Gastrocnemius medialis (tissue), 4 donors: ENCODE measurements around the gene CCL18. TPM values are rescaled to one million over a fixed set of nuclear protein-coding genes. Genes with fewer than 3 reads are reported as not detected.
"Not testable (repeated sequence)": the region's sequence is repeated elsewhere in the genome, so short reads cannot be mapped to it uniquely, and the experiment has no call there.

Experiments
- ATAC-seq, 2 donors: fragments of 150-250 bp; one replicate each; pipeline ENCODE4 v1.9.1; 2016
- DNase-seq, 2 donors: peaks; one replicate each; pipeline ENCODE4 v3.0.0-alpha.2; 2019
- H3K27ac ChIP-seq, 4 donors: fragments of 200-600 bp; sonication (generic); 1 replicate in 1 of 4; 2 replicates in 3 of 4; pipeline ENCODE4 v1.5.1; 2016 to 2018; ENCODE audit warnings: mild to moderate bottlenecking in 2 of 4, moderate library complexity in 1 of 4
- H3K27me3 ChIP-seq, 3 donors: fragments of 200-600 bp; sonication (generic) in 2 of 3; 1 replicate in 1 of 3; 2 replicates in 2 of 3; pipeline versions ENCODE4 v1.5.1 to v1.6.0; 2016 to 2019; ENCODE audit warnings: mild to moderate bottlenecking in 1 of 3, moderate library complexity in 1 of 3
- H3K36me3 ChIP-seq, 2 donors: fragments of 200-600 bp; sonication (generic) in 1 of 2; one replicate each; pipeline ENCODE4 v1.5.1; 2017 to 2018
- H3K4me1 ChIP-seq, 2 donors: fragments of 200-600 bp; sonication (generic) in 1 of 2; one replicate each; pipeline ENCODE4 v1.5.1; 2016 to 2017; ENCODE audit warnings: mild to moderate bottlenecking in 2 of 2
- H3K4me3 ChIP-seq, 4 donors: fragments of 200-600 bp; sonication (generic) in 3 of 4; 1 replicate in 1 of 4; 2 replicates in 3 of 4; pipeline ENCODE4 v1.5.1; 2016 to 2019; ENCODE audit warnings: mild to moderate bottlenecking in 2 of 4
- H3K9me3 ChIP-seq, 3 donors: fragments of 200-600 bp; sonication (generic) in 2 of 3; 1 replicate in 1 of 3; 2 replicates in 2 of 3; pipeline ENCODE4 v1.5.1; 2016 to 2019
- POLR2A ChIP-seq, 2 donors: fragments of 450-650 bp; IDR thresholded peaks; one replicate each; pipeline ENCODE4 v1.6.1; 2017; ENCODE audit warnings: antibody characterized with exemption in 2 of 2, mild to moderate bottlenecking in 2 of 2, moderate library complexity in 2 of 2
- in situ Hi-C, 4 donors: fragments of 200-750 bp; cut with MboI; loops; one replicate each; pipeline versions ENCODE4 v1.15.0 to v1.8.0; 2017; ENCODE audit warnings: low sequenced_read_pairs in 4 of 4
- intact Hi-C: fragments of 100-400 bp; cut with DNase I; formaldehyde crosslinking; loops from one replicate; pipeline ENCODE4 v1.15.1; 2023; ENCODE audit warnings: low total_unique reads
- total RNA-seq, 4 donors: library from RNA; depleted of rRNA; stranded (reverse); fragments of >200 nt; gene quantifications; one replicate each; pipeline versions ENCODE4 v1.1.0 to v1.2.3, GENCODE V29; 2016
- TF ChIP-seq, protein P1 (sequence below), 5 experiments: fragments of 450-650 bp in 3 of 5; fragments of 200-600 bp in 2 of 5; sonication (generic) in 2 of 5; IDR thresholded peaks in 4 of 5; conservative IDR thresholded peaks in 1 of 5; 1 replicate in 4 of 5; 2 replicates in 1 of 5; pipeline ENCODE4 v1.5.1; 2016 to 2019; ENCODE audit warnings: antibody characterized with exemption in 5 of 5, mild to moderate bottlenecking in 3 of 5, moderate library complexity in 3 of 5

Gene CCL18
- total RNA-seq, 4 donors from 2014 or later = 0.71 to 4.1 TPM; not detected in 2

DNA sequence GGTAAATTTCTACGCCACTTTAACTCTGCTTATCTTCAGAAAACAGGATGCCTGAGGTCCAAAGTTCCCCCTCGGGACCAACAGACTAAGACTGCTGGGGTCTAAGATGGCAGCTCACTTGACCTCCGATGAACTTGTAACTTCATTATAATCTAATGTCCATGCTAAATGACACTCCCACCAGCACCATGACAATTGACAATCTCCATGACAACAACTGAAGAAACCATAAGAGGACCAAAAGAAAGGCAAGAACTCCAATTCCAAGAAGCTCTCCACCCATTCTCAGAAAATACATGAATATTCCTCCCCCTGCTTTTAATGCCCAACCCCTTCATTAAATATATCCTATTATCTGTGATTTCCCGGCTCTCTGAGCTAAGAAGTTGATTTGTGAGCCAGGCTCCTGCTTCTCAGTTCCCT lies 47.0 kb downstream of the CCL18 start:
- Histone ChIP-seq H3K4me3 (no peak overlapping the region), H3K9me3 (no peaks in the 10 kb centered on the region), H3K4me1 (no peaks in the 10 kb centered on the region), H3K27ac (no peak overlapping the region), H3K36me3 (no peaks in the 10 kb centered on the region), H3K27me3 (no peaks in the 10 kb centered on the region)
- DNase-seq = no peak
- TF ChIP-seq, protein P1, sequence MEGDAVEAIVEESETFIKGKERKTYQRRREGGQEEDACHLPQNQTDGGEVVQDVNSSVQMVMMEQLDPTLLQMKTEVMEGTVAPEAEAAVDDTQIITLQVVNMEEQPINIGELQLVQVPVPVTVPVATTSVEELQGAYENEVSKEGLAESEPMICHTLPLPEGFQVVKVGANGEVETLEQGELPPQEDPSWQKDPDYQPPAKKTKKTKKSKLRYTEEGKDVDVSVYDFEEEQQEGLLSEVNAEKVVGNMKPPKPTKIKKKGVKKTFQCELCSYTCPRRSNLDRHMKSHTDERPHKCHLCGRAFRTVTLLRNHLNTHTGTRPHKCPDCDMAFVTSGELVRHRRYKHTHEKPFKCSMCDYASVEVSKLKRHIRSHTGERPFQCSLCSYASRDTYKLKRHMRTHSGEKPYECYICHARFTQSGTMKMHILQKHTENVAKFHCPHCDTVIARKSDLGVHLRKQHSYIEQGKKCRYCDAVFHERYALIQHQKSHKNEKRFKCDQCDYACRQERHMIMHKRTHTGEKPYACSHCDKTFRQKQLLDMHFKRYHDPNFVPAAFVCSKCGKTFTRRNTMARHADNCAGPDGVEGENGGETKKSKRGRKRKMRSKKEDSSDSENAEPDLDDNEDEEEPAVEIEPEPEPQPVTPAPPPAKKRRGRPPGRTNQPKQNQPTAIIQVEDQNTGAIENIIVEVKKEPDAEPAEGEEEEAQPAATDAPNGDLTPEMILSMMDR (IDR thresholded peaks at IDR 0.05 in 4 of 5, conservative IDR thresholded peaks at IDR 0.05 in 1 of 5) = no peak
- no peak for TF ChIP-seq POLR2A (IDR thresholded peaks at IDR 0.05)
- ATAC-seq = no peak
- in situ Hi-C loops (loop anchor here in 1 of 4 donors (10.0 kb wide), 1 partner anchor 74 kb away; no protein-coding TSS in a partner anchor), intact Hi-C loops (no loop called here)

DNA sequence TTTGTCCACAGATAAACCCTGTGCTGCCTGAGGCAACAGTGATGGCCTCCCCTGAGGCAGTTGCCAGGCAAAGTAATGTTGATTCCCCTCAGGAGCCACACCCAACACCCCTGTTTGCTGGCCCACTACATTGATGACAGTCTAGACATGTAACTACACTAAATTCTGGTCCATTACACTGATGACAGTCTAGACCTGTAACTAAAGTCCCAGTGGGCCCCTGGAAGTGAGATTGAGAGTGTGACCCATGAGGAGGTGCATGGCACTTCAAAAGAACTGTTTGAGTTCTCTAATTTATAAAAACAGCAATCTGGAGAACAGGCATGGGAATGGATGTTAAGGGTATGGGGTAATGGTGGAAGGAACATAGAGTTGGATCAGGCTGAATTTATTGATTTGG lies 48.5 kb downstream of the CCL18 start:
- in situ Hi-C loops = loop anchor here in 1 of 4 donors (10.0 kb wide), 1 partner anchor 72 kb away; no protein-coding TSS in a partner anchor
- DNase-seq (no peak), ATAC-seq (no peak)
- no peak overlapping the region for H3K27ac ChIP-seq
- H3K9me3 ChIP-seq = no peaks in the 10 kb centered on the region
- H3K4me3 ChIP-seq = no peak overlapping the region
- no peak for TF ChIP-seq POLR2A (IDR thresholded peaks at IDR 0.05)
- TF ChIP-seq, protein P1 (IDR thresholded peaks at IDR 0.05 in 4 of 5, conservative IDR thresholded peaks at IDR 0.05 in 1 of 5) = no peak
- H3K36me3 ChIP-seq = no peaks in the 10 kb centered on the region
- intact Hi-C loops = no loop called here
- no peaks in the 10 kb centered on the region for H3K27me3 ChIP-seq
- no peaks in the 10 kb centered on the region for H3K4me1 ChIP-seq

DNA sequence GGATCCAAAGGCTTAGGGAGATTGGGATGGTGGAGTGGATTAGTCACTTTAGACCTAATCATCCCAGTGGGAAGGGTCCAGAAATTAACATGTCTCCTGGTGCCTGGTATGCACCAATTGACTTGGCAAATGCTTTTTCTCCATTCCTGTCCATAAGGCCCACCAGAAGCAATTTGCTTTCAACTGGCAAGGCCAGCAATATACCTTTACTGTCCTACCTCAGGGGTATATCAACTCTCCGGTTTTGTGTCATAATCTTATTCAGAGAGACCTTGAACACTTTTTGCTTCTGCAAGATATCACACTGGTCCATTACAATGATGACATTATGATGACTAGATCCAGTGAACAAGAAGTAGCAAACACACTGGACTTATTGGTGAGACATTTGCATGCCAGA lies 49.1 kb downstream of the CCL18 start:
- ATAC-seq, H3K36me3 ChIP-seq, H3K4me1 ChIP-seq, H3K9me3 ChIP-seq, H3K27me3 ChIP-seq, DNase-seq, H3K4me3 ChIP-seq, intact Hi-C loops, H3K27ac ChIP-seq: not testable (repeated sequence)
- in situ Hi-C loops = loop anchor here in 1 of 4 donors (10.0 kb wide), 1 partner anchor 72 kb away; no protein-coding TSS in a partner anchor

DNA sequence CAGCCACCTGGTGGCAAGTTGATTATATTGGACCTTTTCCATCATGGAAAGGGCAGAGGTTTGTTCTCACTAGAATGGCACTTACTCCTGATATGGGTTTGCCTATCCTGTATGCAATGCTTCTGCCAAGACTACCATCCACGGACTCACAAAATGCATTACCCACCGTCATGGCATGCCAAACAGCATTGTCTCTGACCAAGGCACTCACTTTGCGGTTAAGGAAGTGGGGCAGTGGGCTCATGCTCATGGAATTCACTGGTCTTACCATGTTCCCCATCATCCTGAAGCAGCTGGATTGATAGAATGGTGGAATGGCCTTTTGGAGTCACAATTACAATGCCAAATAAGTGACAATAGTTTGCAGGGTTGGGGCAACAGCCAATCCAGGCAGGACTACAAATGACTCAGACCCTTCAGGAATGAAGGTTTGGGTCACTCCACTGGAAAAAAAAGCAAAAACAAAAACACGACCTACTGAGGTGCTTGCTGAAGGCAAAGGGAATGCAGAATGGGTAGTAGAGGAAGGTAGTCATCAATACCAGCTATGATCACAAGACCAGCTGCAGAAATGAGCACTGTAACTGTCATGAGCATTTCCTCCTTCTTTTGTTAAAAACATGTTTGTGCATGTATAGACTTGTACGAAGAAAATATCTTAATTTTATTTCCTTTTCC lies 51.0 kb downstream of the CCL18 start:
- H3K36me3 ChIP-seq, H3K27ac ChIP-seq, H3K4me3 ChIP-seq, DNase-seq, ATAC-seq, H3K27me3 ChIP-seq, intact Hi-C loops, H3K9me3 ChIP-seq, H3K4me1 ChIP-seq: not testable (repeated sequence)
- in situ Hi-C loops = loop anchor here in 1 of 4 donors (10.0 kb wide), 1 partner anchor 70 kb away; no protein-coding TSS in a partner anchor

DNA sequence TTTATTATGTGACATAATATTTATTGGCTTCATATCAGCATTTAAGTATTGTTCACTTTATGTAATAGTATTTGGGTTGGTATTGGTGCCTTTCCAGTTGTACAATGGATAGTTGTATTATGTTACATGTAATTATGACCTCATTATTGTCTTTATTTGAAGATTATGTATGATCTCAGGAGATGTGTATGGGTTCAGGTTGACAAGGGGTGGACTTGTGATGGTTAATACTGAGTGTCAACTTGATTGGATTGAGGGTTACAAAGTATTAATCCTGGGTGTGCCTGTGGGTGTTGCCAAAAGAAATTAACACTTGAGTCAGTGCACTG lies 51.5 kb downstream of the CCL18 start:
- H3K4me3 ChIP-seq, H3K4me1 ChIP-seq, ATAC-seq, H3K27ac ChIP-seq, DNase-seq, H3K27me3 ChIP-seq, H3K36me3 ChIP-seq, intact Hi-C loops, H3K9me3 ChIP-seq: not testable (repeated sequence)
- in situ Hi-C loops = loop anchor here in 1 of 4 donors (10.0 kb wide), 1 partner anchor 69 kb away; no protein-coding TSS in a partner anchor

DNA sequence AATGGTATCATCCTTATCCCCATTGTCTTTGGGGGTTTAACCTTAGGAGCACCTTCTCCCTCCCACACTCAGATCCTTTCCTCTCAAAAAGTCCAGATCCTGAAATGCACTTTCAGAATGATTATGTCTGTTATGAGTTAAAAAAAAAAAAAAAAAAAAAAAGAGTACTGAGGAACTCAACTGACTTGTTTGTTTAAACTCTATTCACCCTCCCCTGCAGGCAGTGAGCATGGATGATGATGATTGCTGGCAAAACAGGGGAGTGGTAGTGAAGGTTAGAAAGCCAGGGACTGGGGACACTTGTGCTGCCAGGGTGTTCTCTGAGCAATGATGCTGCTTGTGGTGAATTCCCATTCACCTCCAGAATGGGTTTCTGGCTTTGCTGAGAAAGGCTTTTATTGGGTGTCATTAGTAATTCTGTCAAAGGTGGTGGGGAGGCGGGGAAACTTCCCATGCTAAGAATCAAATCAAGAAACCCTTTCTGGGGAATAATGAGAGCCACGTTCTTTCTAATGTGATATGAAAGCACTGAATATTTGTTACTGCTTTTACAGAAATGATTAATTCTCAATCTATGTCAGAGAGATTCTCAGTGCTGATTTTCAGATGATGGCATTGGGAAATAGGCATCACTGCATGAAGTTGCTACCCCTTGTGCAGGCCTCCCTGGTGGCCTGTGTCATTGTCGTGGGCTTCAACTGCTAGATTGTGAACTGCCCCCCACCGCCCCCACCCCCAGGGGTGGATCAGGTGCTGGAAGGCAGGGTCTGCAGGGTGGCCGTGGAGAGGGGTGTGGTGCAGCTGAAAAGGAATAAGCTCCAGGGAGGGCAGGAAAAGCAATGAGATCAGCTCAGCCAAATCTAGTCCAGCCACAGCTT lies 53.7 kb downstream of the CCL18 start:
- no peaks in the 10 kb centered on the region for H3K4me1 ChIP-seq
- DNase-seq (no peak), ATAC-seq (no peak)
- H3K36me3 ChIP-seq = no peaks in the 10 kb centered on the region
- H3K27me3 ChIP-seq = no peaks in the 10 kb centered on the region
- intact Hi-C loops = no loop called here
- H3K27ac ChIP-seq = no peak overlapping the region
- no peaks in the 10 kb centered on the region for H3K9me3 ChIP-seq
- TF ChIP-seq, protein P1 (IDR thresholded peaks at IDR 0.05 in 4 of 5, conservative IDR thresholded peaks at IDR 0.05 in 1 of 5) = no peak
- TF ChIP-seq POLR2A (IDR thresholded peaks at IDR 0.05) = no peak
- in situ Hi-C loops = loop anchor here in 1 of 4 donors (10.0 kb wide), 1 partner anchor 67 kb away; no protein-coding TSS in a partner anchor
- H3K4me3 ChIP-seq = no peak overlapping the region
